Esophagus (tissue), 2 donors: ENCODE results near the gene SLC45A2. TPM values are rescaled to one million over a fixed set of nuclear protein-coding genes. Genes with fewer than 3 reads are reported as not detected.
"Not testable (repeated sequence)": the region's sequence is repeated elsewhere in the genome, so short reads cannot be mapped to it uniquely, and the experiment has no call there.

Experiments
- H3K27ac ChIP-seq, 2 donors: one replicate each; pipeline ENCODE4 v1.5.1; 2013; ENCODE audit warnings: low read depth in 2 of 2, mild to moderate bottlenecking in 2 of 2, inconsistent platforms in 1 of 2, low read length in 1 of 2, moderate library complexity in 1 of 2
- H3K27me3 ChIP-seq, 2 donors: one replicate each; pipeline ENCODE4 v1.6.1; 2013; ENCODE audit warnings: low read length in 2 of 2, control low read depth in 1 of 2, mild to moderate bottlenecking in 1 of 2; ENCODE audit not compliant: insufficient read depth in 2 of 2, control insufficient read depth in 1 of 2
- H3K36me3 ChIP-seq, 2 donors: one replicate each; pipeline ENCODE4 v1.6.1; 2013; ENCODE audit warnings: low read length in 1 of 2; ENCODE audit not compliant: control insufficient read depth in 2 of 2, insufficient read depth in 2 of 2
- H3K4me1 ChIP-seq, 2 donors: one replicate each; pipeline ENCODE4 v1.6.1; 2013; ENCODE audit warnings: low read length in 1 of 2; ENCODE audit not compliant: control insufficient read depth in 2 of 2, insufficient read depth in 2 of 2
- H3K4me3 ChIP-seq, 2 donors: one replicate each; pipeline ENCODE4 v1.5.1; 2013; ENCODE audit warnings: low read length in 2 of 2, mild to moderate bottlenecking in 2 of 2, low read depth in 1 of 2, moderate library complexity in 1 of 2
- H3K9me3 ChIP-seq, 2 donors: one replicate each; pipeline ENCODE4 v1.6.1; 2013; ENCODE audit warnings: mild to moderate bottlenecking in 2 of 2, low read depth in 1 of 2, low read length in 1 of 2, moderate library complexity in 1 of 2; ENCODE audit not compliant: control insufficient read depth in 2 of 2, insufficient read depth in 1 of 2
- WGBS, 2 donors: extraction: QIAGEN DNeasy Blood & Tissue Kit; methylation state at CpG; one replicate each; pipeline ENCODE4 v1.1.7; 2013; 5-methylcytosine and 5-hydroxymethylcytosine counted together
- polyA plus RNA-seq, 2 donors: library from polyadenylated mRNA; stranded (reverse); fragments of 200-250 nt; gene quantifications; one replicate each; pipeline ENCODE4 v1.2.3, GENCODE V29; 2013
- donor health status: healthy with polysubstance abuse.
- donor health status: Bipolar disorder and iron deficiency.

Gene SLC45A2
- polyA plus RNA-seq, 2 donors, result not detected

GRCh38 chr5:33906248-33906647 is 78.2 kb downstream of the SLC45A2 start:
- not testable (repeated sequence) for H3K9me3 ChIP-seq, H3K4me3 ChIP-seq, H3K4me1 ChIP-seq

GRCh38 chr5:33905381-33905780 is 79.1 kb downstream of the SLC45A2 start:
- no peaks in the 10 kb centered on the region for H3K27me3 ChIP-seq
- 84 to 88% methylated on average over 1 of the region's 1 CpG for WGBS, 2 donors
- no peaks in the 10 kb centered on the region for H3K36me3 ChIP-seq
- no peak overlapping the region for H3K27ac ChIP-seq
- H3K9me3 ChIP-seq, result peaks cover 0 to 5% of the 10 kb centered on the region in 2 donors
- no peak overlapping the region for H3K4me3 ChIP-seq
- no peaks in the 10 kb centered on the region for H3K4me1 ChIP-seq

More at GRCh38 chr5:33906248-33906647, 78.2 kb downstream of the SLC45A2 start:
- 86 to 87% methylated on average over 7 of the region's 7 CpGs for WGBS, 2 donors
- not testable (repeated sequence) for H3K27me3 ChIP-seq, H3K36me3 ChIP-seq, H3K27ac ChIP-seq

GRCh38 chr5:33903118-33903517 is 81.4 kb downstream of the SLC45A2 start:
- WGBS, 2 donors, result 85 to 86% methylated on average over 2 of the region's 2 CpGs
- peaks cover 0 to 5% of the 10 kb centered on the region in 2 donors for H3K9me3 ChIP-seq
- no peak overlapping the region for H3K4me3 ChIP-seq
- no peaks in the 10 kb centered on the region for H3K27me3 ChIP-seq
- H3K27ac ChIP-seq, result no peak overlapping the region
- no peaks in the 10 kb centered on the region for H3K4me1 ChIP-seq
- H3K36me3 ChIP-seq, result no peaks in the 10 kb centered on the region

GRCh38 chr5:33901156-33901555 is 83.3 kb downstream of the SLC45A2 start:
- Histone ChIP-seq H3K27me3 (no peaks in the 10 kb centered on the region), H3K4me3 (no peak overlapping the region), H3K36me3 (no peaks in the 10 kb centered on the region), H3K4me1 (no peaks in the 10 kb centered on the region), H3K27ac (no peak overlapping the region), H3K9me3 (peaks cover 0 to 5% of the 10 kb centered on the region in 2 donors)
- WGBS, 2 donors, result 48 to 49% methylated on average over 1 of the region's 1 CpG

Other genes starting within 250 kb of the SLC45A2 start
- under 1 TPM; 0.06 to 0.20 TPM for gene ADAMTS12, start 92.7 kb downstream of the SLC45A2 start, polyA plus RNA-seq
- not detected for gene RXFP3, start 48.3 kb downstream of the SLC45A2 start, polyA plus RNA-seq
- 10 to 100 TPM; 14.4 to 19.9 TPM for gene AMACR, start 23.4 kb upstream of the SLC45A2 start, polyA plus RNA-seq
- gene C1QTNF3, start 58.5 kb upstream of the SLC45A2 start, polyA plus RNA-seq, result 1 to 10 TPM; 1.2 to 5.0 TPM